Medulla oblongata (tissue), 1 donor: Measurements from ENCODE around the gene PERCC1.

Source experiments
- DNase-seq: peaks from one replicate; pipeline ENCODE4 v3.0.0-alpha.2; 2015; ENCODE audit errors: extremely low spot score

Gene PERCC1

DNA sequence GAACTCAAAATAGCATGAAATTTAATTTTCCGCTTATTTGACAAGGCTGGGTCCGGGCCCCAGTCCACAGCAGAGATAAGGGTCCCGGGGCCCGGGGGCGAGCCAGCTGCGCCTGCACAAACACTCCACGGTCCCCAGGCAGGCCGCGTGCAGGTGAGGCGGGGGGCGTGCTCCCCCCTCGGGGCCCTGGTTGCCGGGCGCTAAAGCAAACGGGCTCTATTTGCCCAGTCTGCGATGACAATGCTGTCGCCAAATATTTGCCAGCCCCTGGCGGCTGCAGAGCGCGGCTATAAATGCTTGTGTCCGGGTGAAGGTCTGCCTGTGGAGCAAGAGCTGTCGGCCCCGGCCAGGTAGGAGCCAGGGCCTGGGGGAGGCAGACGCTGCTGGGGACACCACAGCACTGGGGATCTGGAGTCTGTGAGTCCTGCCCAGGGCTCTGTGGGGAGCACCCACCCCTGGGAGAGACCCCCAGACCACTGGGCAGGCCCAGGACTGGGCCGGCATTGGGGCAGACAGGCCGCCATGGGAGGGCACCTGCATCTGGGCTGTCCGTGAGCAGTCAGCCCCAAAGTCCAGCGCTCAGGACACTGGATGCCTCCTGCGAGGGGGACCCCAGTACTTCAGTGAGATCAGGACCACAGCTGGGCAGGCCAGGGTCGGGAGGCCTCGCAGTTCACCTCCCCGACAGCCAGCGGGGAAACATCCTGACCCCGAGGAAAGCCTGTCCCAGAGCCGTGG, at the start of gene PERCC1:
TSS of gene PERCC1 (plus strand) at position 320 of the 738 bp plus-strand sequence. CDS start 1,516 bp downstream, outside the sequence.
- no peak for DNase-seq

DNA sequence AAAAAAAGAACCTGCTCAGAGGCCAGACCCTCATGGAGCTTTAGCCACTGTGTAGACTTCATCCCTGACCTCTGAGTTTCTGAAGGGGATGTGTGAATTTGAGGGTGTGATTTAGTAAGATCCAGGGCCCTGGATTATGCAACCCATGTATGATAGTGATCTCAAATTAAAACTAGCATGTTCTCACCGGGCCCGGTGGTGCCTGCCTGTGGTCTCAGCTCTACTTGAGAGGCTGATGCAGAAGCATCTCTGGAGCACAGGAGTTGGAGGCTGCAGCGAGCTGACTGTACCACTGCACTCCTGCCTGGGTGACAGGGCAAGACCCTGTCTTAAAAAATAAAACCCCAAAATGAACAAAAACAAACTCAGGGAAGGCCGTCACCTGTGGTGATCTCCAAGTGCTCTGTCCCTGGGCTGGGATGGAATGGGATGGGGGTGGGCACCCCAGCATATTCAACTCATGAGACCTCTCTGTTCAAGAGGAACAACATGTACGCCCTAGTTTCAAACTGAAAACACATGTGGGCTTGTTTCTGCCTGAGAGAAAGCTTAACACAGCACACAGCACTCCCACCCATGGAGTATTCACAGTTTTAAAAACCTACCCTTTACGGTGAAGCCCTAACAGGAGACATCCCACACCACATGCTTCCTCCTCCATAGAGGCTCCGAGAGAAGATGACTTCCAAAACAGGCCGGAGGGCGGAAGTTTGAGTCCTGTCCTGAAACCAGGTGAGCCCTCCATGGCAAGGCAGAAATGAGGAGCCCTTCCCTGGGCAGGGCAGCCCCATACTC, 49.1 kb upstream of the PERCC1 start:
- no peak for DNase-seq

DNA sequence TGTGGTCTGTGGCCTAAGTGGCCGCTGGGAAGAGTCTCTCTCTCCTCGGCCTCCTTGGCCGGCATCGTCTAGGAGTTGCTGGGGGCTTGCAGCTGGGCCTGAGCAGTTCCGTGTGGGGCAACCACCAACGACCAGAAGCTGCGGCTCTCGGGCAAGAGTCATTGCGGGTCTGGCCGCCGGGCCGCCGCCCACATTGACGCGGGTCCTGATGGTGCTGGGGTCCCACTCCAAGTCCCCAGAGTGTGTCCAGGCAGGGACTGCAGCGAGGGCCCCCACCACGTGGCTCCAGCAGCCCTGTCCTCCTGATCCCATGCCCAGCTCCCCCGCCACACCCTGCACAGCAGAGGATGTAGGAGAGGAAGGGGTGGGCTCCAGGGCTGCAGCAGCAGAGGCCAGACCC, 47.3 kb upstream of the PERCC1 start:
- DNase-seq = no peak

DNA sequence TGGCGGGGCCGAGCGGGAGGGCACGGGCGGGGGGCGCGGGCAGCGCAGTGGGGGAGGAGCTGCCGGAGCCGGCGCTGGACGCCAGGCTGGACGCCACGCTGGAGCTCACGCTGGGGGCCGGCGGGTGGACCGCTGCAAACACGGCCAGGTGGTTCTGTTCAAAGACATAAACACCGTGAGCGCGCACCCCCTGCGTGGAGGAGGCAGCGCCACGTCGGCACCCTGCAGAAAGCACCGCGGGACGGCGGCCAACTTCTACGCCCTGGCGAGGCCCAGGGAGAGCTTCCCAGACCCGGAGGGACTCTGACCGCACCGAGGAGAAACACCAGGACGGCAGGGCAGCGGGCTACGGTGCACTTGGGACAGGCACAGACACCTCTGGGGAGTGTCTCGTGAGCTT, 45.6 kb upstream of the PERCC1 start:
- no peak for DNase-seq

DNA sequence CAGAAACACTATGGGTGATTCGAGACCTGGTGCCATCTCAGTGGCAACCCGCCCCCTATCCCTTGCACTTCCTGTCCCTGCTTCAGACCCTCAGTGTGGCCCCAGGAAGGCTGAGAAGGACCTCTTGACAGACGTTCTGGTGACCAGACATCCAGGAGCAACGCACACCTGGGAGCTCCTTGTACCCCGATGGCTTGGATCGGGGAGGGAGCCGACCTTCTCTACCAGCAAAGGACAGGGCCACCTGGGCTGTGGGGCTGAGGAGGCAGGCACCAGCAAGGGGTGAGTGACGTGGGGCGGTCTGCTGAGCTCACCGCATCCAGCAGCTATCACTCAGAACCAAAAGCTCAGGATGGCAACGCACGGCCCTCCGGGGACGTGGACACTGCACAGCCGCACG, 43.5 kb upstream of the PERCC1 start:
- no peak for DNase-seq

DNA sequence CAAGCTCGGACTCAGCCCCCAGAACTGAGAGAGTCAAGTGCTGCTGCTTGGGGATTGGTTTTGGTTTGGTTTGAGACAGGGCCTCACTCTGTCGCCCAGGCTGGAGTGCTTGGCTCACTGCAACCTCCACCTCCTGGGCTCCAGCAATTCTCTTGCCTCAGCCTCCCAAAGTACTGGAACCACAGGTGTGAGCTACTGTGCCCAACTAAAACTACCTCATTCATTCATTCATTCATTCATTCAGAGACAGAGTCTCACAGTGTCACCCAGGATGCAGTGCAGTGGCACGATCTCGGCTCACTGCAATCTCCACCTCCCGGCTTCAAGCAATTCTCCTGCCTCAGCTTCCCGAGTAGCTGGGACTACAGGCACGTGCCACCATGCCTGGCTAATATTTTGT, 41.1 kb upstream of the PERCC1 start:
- no peak for DNase-seq

DNA sequence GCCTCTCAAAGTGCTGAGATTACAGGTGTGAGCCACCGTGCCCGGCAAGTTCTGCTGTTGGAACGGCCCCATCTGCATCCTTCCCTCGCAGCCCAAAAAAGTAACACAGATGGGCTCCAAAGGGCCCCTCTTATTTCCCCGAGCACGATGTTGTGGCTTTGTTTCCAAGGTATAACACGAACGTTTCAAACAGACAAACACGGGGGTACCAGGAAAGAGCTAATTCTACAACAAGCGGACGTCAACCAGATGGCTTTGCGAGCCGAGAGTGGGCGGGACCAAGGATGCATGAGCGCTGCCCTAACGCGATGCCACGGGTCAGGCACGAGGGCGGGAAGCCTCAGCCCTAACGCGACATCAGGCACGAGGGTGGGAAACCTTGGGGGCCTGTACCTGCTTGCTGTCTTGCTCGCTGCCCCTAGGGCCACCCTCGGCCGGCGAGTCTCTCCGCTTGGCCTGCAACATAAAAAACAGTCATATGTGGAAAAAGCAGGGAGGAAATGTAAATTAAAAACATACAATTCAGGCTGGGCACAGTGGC, 40.6 kb upstream of the PERCC1 start:
- no peak for DNase-seq

DNA sequence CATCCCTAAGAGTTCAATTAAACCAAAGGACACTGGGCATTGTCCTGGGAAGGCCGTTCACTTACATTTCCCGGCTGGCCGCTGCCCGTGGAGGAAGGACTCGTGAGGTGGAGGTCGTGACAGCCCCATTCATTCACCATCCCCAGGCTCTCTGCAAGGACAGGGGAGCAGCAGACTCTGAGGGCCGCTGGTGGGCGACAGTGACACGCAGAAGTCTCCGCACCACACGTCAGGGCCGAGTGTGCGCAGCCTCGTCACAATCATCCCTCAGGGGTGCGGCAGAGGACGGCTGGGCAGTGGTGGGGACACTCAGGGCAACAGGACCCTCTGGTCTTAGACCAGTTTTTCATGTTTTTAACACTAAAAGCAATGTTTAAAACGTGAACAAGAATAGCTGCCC, 38.1 kb upstream of the PERCC1 start:
- DNase-seq = no peak

DNA sequence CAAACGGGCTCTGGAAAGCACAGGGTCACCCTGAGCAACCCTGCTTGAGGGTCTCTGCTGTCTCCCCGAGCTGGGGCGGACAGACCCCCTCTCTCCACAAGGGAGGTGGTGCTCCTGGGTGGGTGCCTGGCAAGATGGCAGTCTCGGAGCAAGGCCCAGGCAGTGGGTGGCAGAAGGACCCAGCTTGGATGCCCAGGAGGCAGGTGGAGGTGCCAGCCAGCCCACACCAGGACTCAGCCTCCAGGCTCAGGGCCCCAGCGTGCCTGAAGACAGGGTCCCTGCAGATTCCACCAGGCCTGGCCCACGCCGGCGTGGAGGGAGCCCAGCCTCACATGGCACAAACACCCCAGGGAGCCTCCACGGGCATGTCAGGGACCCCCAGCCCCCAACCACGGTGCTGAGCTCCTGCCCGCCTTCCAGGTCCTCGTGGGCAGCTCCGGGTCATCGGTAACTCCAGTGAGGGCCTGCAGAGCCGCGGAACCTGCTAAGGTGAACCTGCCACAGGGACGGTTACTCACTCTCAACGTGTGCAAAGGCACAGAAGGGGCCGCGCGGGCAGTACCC, 37.2 kb upstream of the PERCC1 start:
- DNase-seq = no peak

DNA sequence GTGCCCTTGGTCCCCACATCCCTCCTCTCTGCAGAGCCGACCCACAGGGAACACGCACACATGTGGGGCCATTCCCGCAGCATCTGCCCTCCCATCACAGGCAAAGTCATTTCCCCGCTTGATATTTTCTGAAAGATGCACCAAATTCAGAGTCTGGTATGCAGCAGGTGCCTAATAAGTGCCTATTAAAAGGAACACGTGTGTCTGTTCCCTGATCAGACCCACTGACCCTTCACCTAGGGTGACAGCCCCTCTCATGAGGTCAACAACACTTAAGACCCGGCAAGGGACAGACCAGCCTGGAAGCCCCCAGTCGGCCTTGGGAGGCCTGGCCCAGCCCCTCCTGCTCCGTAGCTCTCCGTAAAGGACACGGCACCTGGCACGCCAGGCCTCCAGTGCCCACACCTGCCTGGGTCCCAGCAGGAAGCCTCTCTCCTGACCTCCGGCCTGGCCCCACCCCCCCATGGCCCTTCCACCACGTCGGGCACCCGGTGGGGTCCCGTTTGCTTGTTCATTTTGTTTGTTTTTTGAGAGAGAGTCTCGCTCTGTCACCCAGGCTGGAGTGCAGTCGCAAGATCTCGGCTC, 36.4 kb upstream of the PERCC1 start:
- no peak for DNase-seq

DNA sequence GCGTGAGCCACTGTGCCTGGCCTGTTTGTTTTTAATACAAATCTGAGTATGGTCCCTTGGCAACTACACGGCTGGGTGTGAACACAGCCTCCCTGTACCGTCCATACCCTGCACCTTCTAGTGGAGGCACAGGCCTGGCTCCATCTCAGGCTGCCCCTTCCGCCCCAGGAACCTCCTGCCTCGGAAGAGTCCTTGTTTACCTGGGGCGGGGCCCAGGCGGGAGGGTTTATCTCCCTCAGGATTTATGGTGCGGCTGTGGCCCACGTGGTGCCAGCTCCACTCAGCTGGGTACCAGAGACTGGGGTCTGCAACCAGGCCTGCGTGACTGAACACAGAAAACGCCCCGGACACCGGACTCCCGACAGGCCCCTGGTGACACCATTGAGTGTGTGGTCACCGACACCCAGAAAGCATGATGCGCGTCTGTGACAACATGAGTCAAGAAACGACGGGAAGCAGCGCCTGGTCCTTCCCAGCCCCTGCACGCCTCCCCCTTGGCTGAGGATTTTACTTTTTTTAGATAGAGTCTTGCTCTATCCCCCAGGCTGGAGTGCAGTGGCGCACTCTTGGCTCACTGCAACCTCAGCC, 35.3 kb upstream of the PERCC1 start:
- DNase-seq = no peak

DNA sequence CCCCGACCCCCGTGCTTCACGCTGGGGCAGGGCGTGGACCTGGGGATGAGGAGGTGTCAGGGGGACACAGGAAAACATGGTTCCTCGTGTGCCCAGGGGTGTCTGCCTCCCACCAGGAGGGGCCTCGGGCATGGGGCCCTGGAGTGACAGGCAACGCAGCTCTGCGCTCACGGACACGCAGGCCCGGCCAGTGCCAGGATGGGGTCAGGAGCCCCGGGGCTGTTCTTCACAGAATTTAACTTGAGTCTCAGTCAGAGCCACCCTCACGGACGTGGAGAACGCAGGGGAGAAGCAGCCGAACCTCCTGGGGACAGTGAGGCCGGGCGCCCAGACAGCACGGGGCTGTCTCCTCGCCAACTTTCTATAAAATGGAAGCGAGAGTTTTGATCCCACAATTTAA, 33.1 kb upstream of the PERCC1 start:
- DNase-seq = no peak

DNA sequence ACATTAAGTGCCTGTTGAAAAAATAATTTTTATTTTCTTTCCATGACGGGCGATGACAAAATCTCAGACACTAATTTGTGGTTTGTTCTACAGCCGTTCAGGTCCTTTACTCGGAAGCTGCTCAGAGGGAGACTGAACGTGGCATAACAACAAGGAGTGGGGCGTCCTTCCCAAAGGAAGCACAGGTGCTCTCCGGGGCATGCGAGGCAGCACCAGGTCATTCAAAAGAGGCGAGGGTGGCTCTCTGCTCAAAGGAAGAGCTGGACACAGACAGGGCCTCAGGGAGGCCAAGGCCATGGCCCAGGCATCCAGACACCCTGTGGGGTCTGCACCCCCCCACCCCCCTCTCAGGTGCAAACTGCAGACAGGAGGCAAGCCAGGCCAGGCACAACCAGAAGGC, 32.5 kb upstream of the PERCC1 start:
- DNase-seq = no peak

DNA sequence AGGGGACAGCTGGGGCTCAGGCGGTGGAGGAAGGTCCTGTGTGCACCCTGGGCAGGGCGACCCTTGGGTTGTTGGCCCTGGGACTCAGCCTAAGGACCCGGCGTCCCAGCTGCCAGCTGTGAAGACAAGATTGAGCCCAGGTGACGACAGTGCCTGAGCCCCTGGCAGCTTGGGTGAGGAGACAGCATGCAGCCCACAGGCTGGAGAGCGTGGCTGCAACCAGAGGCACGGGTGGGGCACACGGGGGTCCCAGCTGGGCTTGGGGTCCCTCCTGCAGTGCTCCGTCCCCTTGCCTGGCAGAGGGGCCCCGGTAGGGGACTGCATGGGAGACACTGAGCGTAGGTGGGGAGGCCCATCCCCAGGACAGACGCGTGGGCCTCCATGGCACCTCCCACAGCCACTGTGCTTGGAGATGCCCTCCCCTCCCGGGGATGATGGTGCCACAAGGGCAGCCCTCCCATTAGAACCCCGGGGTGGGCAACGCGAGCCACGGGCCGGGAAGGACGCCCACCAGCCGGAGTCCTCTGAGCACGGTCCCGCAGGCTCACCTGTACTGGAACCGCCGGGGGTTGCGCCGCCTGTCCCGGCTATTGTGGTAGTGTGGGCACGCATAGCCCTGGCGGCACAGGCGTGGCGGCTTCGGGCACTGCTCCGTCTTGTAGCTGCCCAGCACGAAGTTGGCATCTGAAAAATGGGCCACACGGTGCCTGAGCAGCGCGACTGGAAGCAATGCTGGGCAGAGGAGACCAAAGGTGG, 31.9 kb upstream of the PERCC1 start:
- DNase-seq = no peak

DNA sequence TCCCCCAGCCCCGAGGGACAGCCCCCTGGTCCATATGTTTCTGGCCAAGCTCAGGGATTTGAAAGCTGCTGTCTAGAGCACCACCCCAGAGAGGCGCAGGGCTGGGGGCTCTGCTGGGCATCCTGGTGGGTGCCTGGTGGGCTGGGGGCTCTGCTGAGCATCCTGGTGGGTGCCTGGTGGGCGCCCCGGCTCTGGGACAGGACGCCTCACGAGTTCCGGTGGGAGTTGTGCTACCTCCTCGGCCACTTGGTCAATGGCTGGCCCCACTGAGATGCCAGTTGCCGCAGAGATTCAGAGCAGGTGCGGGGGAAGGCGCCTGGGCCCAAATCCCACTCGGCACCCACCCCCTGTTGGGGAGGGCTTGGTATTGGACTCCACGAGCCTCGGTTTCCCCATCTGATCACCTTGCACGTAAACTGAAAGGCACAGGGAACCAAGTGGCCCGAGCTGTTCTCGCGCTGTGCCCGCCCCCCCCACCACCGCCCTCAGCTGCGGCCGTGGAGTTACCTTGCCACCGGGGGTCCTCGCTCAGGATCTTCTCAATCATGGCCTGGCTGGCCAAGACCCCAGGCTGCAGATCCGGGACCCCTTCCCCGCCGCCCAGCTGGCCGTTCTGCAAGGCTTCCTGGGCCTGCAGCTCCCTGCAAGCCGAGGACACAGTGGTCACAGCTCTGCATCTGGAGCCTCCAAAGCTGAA, 29.7 kb upstream of the PERCC1 start:
- DNase-seq = no peak

DNA sequence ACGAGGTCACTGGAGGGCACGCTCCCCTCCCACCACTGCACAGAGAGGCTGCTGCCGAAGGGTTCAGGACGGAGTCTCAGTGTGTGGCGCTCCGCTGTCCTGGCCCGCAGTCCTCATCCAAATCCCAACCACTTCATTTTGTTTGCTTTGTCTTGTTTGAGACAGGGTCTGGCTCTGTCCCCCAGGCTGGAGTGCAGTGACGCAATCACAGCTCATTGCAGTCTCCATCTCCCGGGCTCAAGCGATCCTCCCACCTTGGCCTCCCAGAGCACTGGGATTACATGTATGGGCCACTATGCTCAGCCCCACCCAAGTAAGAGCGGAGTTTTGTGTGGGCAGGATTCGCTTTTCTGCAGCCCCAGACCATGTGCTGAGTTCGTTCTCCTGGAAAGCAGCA, 29.1 kb upstream of the PERCC1 start:
- no peak for DNase-seq

DNA sequence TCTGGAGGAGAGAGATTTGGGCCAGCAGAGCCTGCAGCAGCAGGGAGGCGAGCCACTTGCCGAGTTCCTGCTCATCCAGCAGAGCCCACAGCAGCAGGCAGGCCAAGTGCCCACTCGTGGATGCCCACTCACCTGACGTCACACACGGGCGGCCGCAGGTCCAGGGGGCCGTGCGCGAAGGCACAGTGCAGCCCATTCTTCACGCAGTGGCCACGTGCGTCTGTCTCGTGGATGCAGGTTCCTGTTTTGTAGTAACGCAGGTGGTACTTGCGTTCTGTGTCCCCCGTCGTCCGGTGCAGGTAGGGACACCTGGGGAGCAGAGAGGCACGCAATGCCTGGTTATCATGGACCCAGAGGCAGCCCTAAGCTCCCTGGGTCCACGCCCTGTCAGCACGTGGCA, 27.8 kb upstream of the PERCC1 start:
- DNase-seq = no peak

DNA sequence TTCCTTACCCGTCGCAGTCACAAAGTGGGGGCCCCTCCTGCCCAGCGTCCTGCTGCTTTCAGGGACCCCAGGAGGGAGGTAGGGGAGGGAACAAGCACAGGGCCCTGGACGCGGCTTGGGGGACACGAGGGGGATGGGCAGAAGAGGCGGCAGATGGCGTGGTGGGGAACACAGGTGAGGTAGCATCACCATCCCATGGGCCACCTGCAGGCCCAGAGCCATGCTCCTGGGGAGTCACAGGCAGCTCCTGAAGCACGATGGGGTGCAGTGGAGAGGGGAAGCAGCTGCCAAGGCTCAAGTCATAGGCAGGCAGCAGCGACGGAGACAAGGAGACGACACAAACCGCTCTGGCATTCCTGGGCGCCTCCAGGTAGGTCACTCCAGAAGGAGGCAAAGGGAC, 27.1 kb upstream of the PERCC1 start:
- no peak for DNase-seq

DNA sequence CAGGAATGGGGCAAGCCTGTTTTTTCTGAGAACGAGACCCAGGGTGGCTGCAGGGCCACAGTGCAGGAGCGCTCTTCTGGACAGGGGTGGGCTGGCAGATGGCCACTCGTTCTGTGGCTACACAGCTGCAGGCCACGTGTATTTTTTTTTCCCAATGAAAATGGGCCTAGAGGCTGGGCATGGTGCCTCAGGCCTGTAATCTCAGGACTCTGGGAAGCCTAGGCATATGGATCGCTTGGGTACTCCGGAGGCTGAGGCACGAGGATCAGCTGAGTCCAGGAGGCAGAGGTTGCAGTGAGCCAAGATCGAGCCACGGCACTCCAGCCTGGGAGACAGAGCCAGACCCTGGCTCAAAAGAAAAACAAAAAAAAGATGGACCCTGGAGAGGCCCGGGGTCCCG, 23.1 kb upstream of the PERCC1 start:
- peak; percentile 12 for DNase-seq

DNA sequence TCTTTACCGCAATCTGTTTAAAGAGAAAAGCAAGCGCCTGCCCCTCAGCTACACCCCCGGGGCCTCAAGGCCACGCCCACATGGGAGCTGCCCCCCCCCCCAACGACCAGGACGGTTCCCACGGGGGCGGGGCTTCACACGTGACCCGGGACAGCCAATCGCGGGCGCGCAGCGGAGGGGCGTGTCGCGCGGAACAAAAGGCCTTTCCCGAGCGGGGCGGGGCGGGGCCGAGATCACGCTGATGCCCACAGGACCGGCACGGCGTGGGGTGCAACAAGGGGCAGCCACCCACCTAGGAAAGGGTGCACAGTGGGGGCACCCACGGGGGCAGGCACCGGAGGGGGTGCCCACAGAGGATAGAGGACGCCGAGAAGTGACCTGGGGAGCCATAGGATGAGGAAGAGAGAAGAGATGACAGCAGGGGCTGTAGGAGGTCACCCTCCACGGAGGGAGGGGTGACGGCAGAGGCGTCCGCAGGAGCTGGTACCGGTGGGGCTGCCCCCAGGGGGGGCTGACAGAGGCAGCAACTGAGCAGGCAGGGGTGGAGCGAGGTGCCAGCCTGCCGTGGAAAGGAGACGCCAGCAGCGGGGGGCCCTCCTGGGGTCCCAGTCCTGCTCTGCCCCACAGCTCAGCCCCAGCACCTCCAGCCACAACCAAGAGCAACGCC, 22.6 kb upstream of the PERCC1 start:
- peak; percentile 93 for DNase-seq
